Kidney (tissue), 14 donors: ENCODE measurements around the gene AGR3. TPM values are rescaled to one million over a fixed set of nuclear protein-coding genes. Genes with fewer than 3 reads are reported as not detected.

Experiments
- DNase-seq, 5 donors: peaks; one replicate each; pipeline ENCODE4 v3.0.0-alpha.2; 2013 to 2020
- FAIRE-seq: peaks from 2 replicates; lab custom pipeline; 2012; peaks lifted over from hg19 to GRCh38; lab: Jason Lieb, UNC
- H3K27ac ChIP-seq, 2 donors: one replicate each; pipeline ENCODE4 v1.7.0; 2013; ENCODE audit warnings: low read depth in 2 of 2, low read length in 2 of 2, inconsistent platforms in 1 of 2
- H3K27me3 ChIP-seq: one replicate; pipeline ENCODE4 v1.7.1; 2013; ENCODE audit warnings: low read length, inconsistent platforms; ENCODE audit not compliant: control insufficient read depth, insufficient read depth
- H3K36me3 ChIP-seq, 3 donors: one replicate each; pipeline versions ENCODE4 v1.7.0 to v1.7.1; 2013; ENCODE audit warnings: low read length in 3 of 3, control low read depth in 1 of 3, inconsistent platforms in 1 of 3; ENCODE audit not compliant: insufficient read depth in 3 of 3, control insufficient read depth in 2 of 3
- H3K4me1 ChIP-seq, 3 donors: one replicate each; pipeline versions ENCODE4 v1.7.0 to v1.7.1; 2013; ENCODE audit warnings: low read length in 3 of 3, inconsistent platforms in 1 of 3, low read depth in 1 of 3; ENCODE audit not compliant: control insufficient read depth in 2 of 3, insufficient read depth in 2 of 3
- H3K4me3 ChIP-seq, 3 donors: one replicate each; pipeline versions ENCODE4 v1.7.0 to v1.8.1; 2013; ENCODE audit warnings: low read length in 3 of 3, control low read depth in 1 of 3, inconsistent platforms in 1 of 3
- H3K9ac ChIP-seq, 3 donors: one replicate each; pipeline versions ENCODE4 v1.7.0 to v1.7.1; 2013; ENCODE audit warnings: low read length in 3 of 3, control low read depth in 1 of 3, inconsistent platforms in 1 of 3
- H3K9me3 ChIP-seq, 3 donors: one replicate each; pipeline versions ENCODE4 v1.7.0 to v1.7.1; 2013; ENCODE audit warnings: low read length in 3 of 3, control low read depth in 1 of 3, inconsistent platforms in 1 of 3; ENCODE audit not compliant: control insufficient read depth in 2 of 3, insufficient read depth in 1 of 3
- intact Hi-C: fragments of 100-400 bp; cut with DNase I; formaldehyde crosslinking; loops from one replicate; pipeline ENCODE4 v1.11.1; 2022
- polyA plus RNA-seq: library from polyadenylated mRNA; stranded (reverse); fragments of 350-450 nt; fragmentation: Illumina TruSeq; extraction: RNeasy Lipid Tissue Mini Kit (QIAGEN cat#74804); gene quantifications from one replicate; pipeline ENCODE4 v1.2.3, GENCODE V29; 2014; ENCODE audit warnings: low read depth, low replicate concordance; ENCODE audit not compliant: insufficient read depth
- total RNA-seq: library from RNA; stranded (reverse); fragmentation: NEBNext Ultra II Directional; extraction: Animal tissue kit (Norgen Biotek cat#: 25700); gene quantifications from one replicate; pipeline ENCODE4 v1.2.1, GENCODE V29; 2021
- TF ChIP-seq, protein P1 (sequence below): IDR thresholded peaks from 3 replicates; pipeline ENCODE4 v1.5.1; 2012; ENCODE audit warnings: mild to moderate bottlenecking, moderate library complexity, borderline replicate concordance; ENCODE audit not compliant: insufficient read depth; ENCODE audit errors: extremely low read depth
- donor health status: control.
- donor health status: control.
- donor health status: control.
- donor health status: control.
- donor health status: control.
- donor health status: DM: yes; HTN: yes; CAD: no.
- donor health status: Normal renal cell carcinoma (clear cell type).

The AGR3 gene
- total and polyA plus RNA-seq, 2 donors from 2014 or later: 1.7 to 20.3 TPM

DNA sequence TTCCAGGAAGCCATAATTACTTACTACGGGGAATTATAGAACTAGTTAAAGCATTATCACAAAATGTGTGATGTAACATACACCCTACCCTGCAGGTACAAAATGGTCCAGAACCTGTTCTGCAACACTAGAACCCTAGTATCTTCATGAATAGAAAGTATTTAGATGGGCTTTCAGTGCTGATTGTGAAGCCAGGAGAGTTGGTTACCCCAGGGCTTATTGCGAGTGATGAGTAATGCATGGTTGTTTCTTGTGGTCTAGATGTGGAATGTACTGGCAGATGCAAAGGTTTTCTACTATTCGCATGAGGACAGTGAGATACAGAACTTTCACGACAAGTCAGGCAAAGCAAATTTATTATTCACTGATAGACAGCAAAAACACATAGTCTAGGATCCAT, 33.6 kb upstream of the AGR3 start:
- Histone ChIP-seq H3K36me3 (no peaks in the 10 kb centered on the region), H3K4me3 (no peak overlapping the region), H3K27ac (no peak overlapping the region), H3K9me3 (no peaks in the 10 kb centered on the region), H3K9ac (no peak overlapping the region), H3K27me3 (no peaks in the 10 kb centered on the region), H3K4me1 (no peaks in the 10 kb centered on the region)
- intact Hi-C loops: loop anchor here (10.0 kb wide), 1 partner anchor 221 kb away; no protein-coding TSS in a partner anchor
- FAIRE-seq (no peak), DNase-seq (no peak)
- TF ChIP-seq, protein P1, sequence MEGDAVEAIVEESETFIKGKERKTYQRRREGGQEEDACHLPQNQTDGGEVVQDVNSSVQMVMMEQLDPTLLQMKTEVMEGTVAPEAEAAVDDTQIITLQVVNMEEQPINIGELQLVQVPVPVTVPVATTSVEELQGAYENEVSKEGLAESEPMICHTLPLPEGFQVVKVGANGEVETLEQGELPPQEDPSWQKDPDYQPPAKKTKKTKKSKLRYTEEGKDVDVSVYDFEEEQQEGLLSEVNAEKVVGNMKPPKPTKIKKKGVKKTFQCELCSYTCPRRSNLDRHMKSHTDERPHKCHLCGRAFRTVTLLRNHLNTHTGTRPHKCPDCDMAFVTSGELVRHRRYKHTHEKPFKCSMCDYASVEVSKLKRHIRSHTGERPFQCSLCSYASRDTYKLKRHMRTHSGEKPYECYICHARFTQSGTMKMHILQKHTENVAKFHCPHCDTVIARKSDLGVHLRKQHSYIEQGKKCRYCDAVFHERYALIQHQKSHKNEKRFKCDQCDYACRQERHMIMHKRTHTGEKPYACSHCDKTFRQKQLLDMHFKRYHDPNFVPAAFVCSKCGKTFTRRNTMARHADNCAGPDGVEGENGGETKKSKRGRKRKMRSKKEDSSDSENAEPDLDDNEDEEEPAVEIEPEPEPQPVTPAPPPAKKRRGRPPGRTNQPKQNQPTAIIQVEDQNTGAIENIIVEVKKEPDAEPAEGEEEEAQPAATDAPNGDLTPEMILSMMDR: no peak

DNA sequence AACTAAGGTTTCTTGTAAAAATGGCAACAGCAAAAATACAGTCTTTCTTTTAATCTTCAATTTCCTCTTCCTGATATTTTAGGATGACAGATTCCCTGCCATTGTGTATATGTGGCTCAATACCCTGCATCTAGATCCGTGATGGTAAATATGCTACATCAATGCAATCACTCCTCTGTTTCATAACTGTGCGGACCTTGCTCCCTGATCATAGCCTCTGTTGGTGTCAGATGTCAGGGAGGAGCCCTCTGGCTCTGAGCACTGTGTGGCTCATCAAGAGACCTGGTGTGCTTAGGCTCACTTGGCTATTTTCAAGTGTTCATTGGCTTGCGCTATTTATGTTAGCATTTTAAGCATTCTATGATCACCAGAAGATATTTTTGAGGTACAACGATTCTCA, 33.0 kb upstream of the AGR3 start:
- no peaks in the 10 kb centered on the region for H3K27me3 ChIP-seq
- H3K4me1 ChIP-seq: no peaks in the 10 kb centered on the region
- H3K27ac ChIP-seq: no peak overlapping the region
- FAIRE-seq (no peak), DNase-seq (no peak)
- H3K36me3 ChIP-seq: no peaks in the 10 kb centered on the region
- H3K4me3 ChIP-seq: no peak overlapping the region
- H3K9me3 ChIP-seq: no peaks in the 10 kb centered on the region
- intact Hi-C loops: loop anchor here (10.0 kb wide), 1 partner anchor 220 kb away; no protein-coding TSS in a partner anchor
- no peak overlapping the region for H3K9ac ChIP-seq
- TF ChIP-seq, protein P1: no peak

DNA sequence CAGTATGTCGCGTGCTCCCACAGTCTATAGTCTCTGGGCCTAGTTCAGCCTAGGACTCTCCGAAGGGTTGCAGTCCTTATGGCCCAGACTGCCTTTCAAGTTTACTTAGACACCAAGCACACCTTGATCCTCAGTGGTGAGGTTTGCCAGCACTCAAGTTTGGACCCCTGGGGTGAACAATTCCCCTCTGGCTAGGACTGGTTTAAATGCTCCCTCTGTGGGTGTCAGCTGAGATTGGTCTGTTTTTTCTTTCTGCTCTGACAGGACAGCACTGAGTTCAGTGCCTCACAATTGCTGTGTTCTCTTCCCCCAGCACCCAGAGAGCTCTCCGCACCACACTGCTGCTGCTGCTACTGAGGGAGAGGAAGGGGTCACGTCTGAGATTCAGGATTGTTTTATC, 31.9 kb upstream of the AGR3 start:
- no peak for DNase-seq
- intact Hi-C loops: loop anchor here (10.0 kb wide), 1 partner anchor 219 kb away; no protein-coding TSS in a partner anchor
- Histone ChIP-seq H3K4me3 (no peak overlapping the region), H3K27ac (no peak overlapping the region), H3K36me3 (no peaks in the 10 kb centered on the region), H3K9ac (no peak overlapping the region), H3K27me3 (no peaks in the 10 kb centered on the region), H3K9me3 (no peaks in the 10 kb centered on the region), H3K4me1 (no peaks in the 10 kb centered on the region)
- TF ChIP-seq, protein P1: no peak
- no peak for FAIRE-seq

DNA sequence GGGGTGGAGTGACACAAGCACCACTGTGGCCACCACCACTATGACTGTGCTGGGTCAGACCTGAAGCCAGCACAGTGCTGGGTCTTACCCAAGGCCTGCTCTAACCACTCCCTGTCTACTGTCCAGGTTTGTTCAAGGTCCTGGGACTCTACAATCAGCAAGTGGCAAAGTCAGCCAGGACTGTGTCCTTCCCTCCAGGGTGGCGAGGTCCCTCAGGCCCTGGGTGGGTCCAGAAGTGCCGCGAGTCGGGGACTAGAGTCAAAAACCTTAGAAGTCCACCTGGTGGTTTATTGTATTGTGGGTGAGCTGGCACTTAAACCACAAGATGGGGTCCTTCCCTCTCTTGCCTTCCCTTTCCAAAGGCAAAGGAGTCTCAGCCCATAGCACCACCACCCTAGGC, 30.8 kb upstream of the AGR3 start:
- DNase-seq: no peak
- H3K27ac ChIP-seq: no peak overlapping the region
- no peaks in the 10 kb centered on the region for H3K4me1 ChIP-seq
- H3K9ac ChIP-seq: no peak overlapping the region
- no peak overlapping the region for H3K4me3 ChIP-seq
- intact Hi-C loops: loop anchor here (10.0 kb wide), 1 partner anchor 218 kb away; no protein-coding TSS in a partner anchor
- FAIRE-seq: no peak
- no peaks in the 10 kb centered on the region for H3K36me3 ChIP-seq
- H3K27me3 ChIP-seq: no peaks in the 10 kb centered on the region
- TF ChIP-seq, protein P1: no peak
- H3K9me3 ChIP-seq: no peaks in the 10 kb centered on the region
